ENCODE results near the gene PTPRN2. TPM values are rescaled to one million over a fixed set of nuclear protein-coding genes. Genes with fewer than 3 reads are reported as not detected.

Gene PTPRN2
- total and polyA plus RNA-seq, 9 of the 15 experiments (the other 6 are each of a cell fraction or from before 2014, with no cell fraction given) = not detected

- TF ChIP-seq AFF4 (CRISPR knock-in tag; IDR thresholded peaks at IDR 0.05) (no peak), SNAPC5 (CRISPR knock-in tag; IDR thresholded peaks at IDR 0.05) (no peak), ZBTB43 (CRISPR knock-in tag; IDR thresholded peaks at IDR 0.05) (no peak), KLF13 (tag; IDR thresholded peaks at IDR 0.05; ENCODE audit: borderline replicate concordance, low read depth) (no peak), CHAMP1 (IDR thresholded peaks at IDR 0.05) (no peak), ESRRB (CRISPR knock-in tag; IDR thresholded peaks at IDR 0.05; ENCODE audit: borderline replicate concordance) (no peak), USF2 (CRISPR knock-in tag; IDR thresholded peaks at IDR 0.05) (no peak), ZNF175 (CRISPR knock-in tag; IDR thresholded peaks at IDR 0.05; ENCODE audit: low read depth) (no peak), ZNF449 (CRISPR knock-in tag; IDR thresholded peaks at IDR 0.05) (no peak), RBM17 (IDR thresholded peaks at IDR 0.05; ENCODE audit: borderline replicate concordance, low read depth, low read length) (no peak)
Observed at GRCh38 chr7:158301207-158301606, 286.4 kb downstream of the PTPRN2 start (continued).
